IMR-90 (cell line): ENCODE data around the gene NAA50.

Experiments used
- MAZ ChIP-seq: IDR thresholded peaks from 2 replicates; pipeline ENCODE4 v1.6.1; 2012; ENCODE audit warnings: low read depth, mild to moderate bottlenecking, low read length, improper control_type of control experiment, moderate library complexity, borderline replicate concordance
- POLR2A ChIP-seq: IDR thresholded peaks from 2 replicates; pipeline ENCODE4 v1.6.1; 2012; ENCODE audit warnings: mild to moderate bottlenecking, low read depth, low read length
- RAD21 ChIP-seq: IDR thresholded peaks from 2 replicates; pipeline ENCODE4 v1.6.1; 2012; ENCODE audit warnings: low read length, improper control_type of control experiment
- RFX5 ChIP-seq: IDR thresholded peaks from 2 replicates; pipeline ENCODE4 v1.8.0; 2012; ENCODE audit warnings: low read depth, mild to moderate bottlenecking, low read length, moderate library complexity
- TF ChIP-seq, protein P1 (sequence below): conservative IDR thresholded peaks from 2 replicates; pipeline ENCODE4 v1.5.1; 2012; ENCODE audit warnings: mild to moderate bottlenecking, low read depth, low read length, improper control_type of control experiment

DNA sequence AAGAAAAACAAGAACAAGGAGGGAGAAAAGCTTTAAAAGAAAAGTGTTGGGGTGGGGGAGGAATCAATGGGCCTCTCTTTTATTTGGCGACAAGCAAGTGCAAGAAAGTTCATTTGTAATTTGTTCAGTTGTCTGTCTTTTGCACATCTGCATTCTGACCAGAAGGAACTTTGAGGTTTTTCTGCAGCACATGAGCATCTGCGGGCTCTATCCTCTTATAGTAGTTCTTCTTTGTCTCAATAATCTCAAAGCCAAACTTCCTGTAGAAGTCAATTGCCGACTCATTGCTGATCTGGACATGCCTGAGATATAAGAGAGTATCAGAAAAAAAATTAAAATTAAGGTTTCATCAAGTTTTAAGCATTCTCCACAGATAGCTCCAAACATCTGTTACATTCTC is 24.4 kb downstream of the NAA50 start:
- TF ChIP-seq POLR2A, result no peak
- no peak for TF ChIP-seq MAZ
- TF ChIP-seq, protein P1, sequence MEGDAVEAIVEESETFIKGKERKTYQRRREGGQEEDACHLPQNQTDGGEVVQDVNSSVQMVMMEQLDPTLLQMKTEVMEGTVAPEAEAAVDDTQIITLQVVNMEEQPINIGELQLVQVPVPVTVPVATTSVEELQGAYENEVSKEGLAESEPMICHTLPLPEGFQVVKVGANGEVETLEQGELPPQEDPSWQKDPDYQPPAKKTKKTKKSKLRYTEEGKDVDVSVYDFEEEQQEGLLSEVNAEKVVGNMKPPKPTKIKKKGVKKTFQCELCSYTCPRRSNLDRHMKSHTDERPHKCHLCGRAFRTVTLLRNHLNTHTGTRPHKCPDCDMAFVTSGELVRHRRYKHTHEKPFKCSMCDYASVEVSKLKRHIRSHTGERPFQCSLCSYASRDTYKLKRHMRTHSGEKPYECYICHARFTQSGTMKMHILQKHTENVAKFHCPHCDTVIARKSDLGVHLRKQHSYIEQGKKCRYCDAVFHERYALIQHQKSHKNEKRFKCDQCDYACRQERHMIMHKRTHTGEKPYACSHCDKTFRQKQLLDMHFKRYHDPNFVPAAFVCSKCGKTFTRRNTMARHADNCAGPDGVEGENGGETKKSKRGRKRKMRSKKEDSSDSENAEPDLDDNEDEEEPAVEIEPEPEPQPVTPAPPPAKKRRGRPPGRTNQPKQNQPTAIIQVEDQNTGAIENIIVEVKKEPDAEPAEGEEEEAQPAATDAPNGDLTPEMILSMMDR, result no peak
- no peak for TF ChIP-seq RFX5
- TF ChIP-seq RAD21, result no peak
